Liver (tissue), 9 donors: Measurements from ENCODE around the gene NIT1. TPM values are rescaled to one million over a fixed set of nuclear protein-coding genes. Genes with fewer than 3 reads are reported as not detected.

Source experiments
- DNase-seq: peaks from one replicate; pipeline ENCODE4 v3.0.0-alpha.2; 2017; ENCODE audit warnings: low spot score
- H3K27ac ChIP-seq, 2 donors: one replicate each; pipeline ENCODE4 v1.7.0; 2013; ENCODE audit warnings: inconsistent platforms in 2 of 2, low read length in 2 of 2, control low read depth in 1 of 2, low read depth in 1 of 2, mild to moderate bottlenecking in 1 of 2
- H3K27me3 ChIP-seq, 4 donors: one replicate each; pipeline versions ENCODE4 v1.6.1 to v1.7.0; 2013; ENCODE audit warnings: low read length in 3 of 4, inconsistent platforms in 1 of 4, mild to moderate bottlenecking in 1 of 4, moderate library complexity in 1 of 4; ENCODE audit not compliant: control insufficient read depth in 4 of 4, insufficient read depth in 4 of 4
- H3K36me3 ChIP-seq, 4 donors: one replicate each; pipeline versions ENCODE4 v1.6.1 to v1.7.0; 2013; ENCODE audit warnings: low read length in 3 of 4, mild to moderate bottlenecking in 3 of 4, low read depth in 1 of 4, moderate library complexity in 1 of 4; ENCODE audit not compliant: control insufficient read depth in 4 of 4, insufficient read depth in 3 of 4
- H3K4me1 ChIP-seq, 4 donors: one replicate each; pipeline versions ENCODE4 v1.6.1 to v1.7.0; 2013; ENCODE audit warnings: low read length in 3 of 4, mild to moderate bottlenecking in 3 of 4, moderate library complexity in 1 of 4; ENCODE audit not compliant: control insufficient read depth in 4 of 4, insufficient read depth in 4 of 4
- H3K4me3 ChIP-seq, 3 donors: one replicate each; pipeline versions ENCODE4 v1.6.1 to v1.7.0; 2013; ENCODE audit warnings: low read length in 3 of 3, control low read depth in 1 of 3, low read depth in 1 of 3, mild to moderate bottlenecking in 1 of 3
- H3K9ac ChIP-seq, 2 donors: one replicate each; pipeline ENCODE4 v1.7.0; 2013; ENCODE audit warnings: low read length in 2 of 2, mild to moderate bottlenecking in 2 of 2, moderate library complexity in 2 of 2, control low read depth in 1 of 2, low read depth in 1 of 2
- H3K9me3 ChIP-seq, 4 donors: one replicate each; pipeline versions ENCODE4 v1.6.1 to v1.7.0; 2013; ENCODE audit warnings: low read length in 3 of 4; ENCODE audit not compliant: control insufficient read depth in 4 of 4
- EGR1 ChIP-seq, 2 donors: IDR thresholded peaks; 2 replicates each; pipeline ENCODE4 v1.6.1; 2016 to 2018; ENCODE audit warnings: antibody characterized with exemption in 2 of 2, low read depth in 2 of 2
- FOXA1 ChIP-seq: IDR thresholded peaks from 2 replicates; pipeline ENCODE4 v1.6.1; 2016; ENCODE audit warnings: antibody characterized with exemption
- FOXA2 ChIP-seq: IDR thresholded peaks from 2 replicates; pipeline ENCODE4 v1.6.1; 2016; ENCODE audit warnings: antibody characterized with exemption
- GABPA ChIP-seq, 2 donors: IDR thresholded peaks in 1 of 2; conservative IDR thresholded peaks in 1 of 2; 2 replicates each; pipeline ENCODE4 v1.6.1; 2016; ENCODE audit warnings: antibody characterized with exemption in 2 of 2, mild to moderate bottlenecking in 1 of 2, moderate library complexity in 1 of 2
- HNF4A ChIP-seq, 2 donors: conservative IDR thresholded peaks; 2 replicates each; pipeline ENCODE4 v1.6.1; 2016; ENCODE audit warnings: antibody characterized with exemption in 2 of 2, mild to moderate bottlenecking in 2 of 2
- HNF4G ChIP-seq: IDR thresholded peaks from 2 replicates; pipeline ENCODE4 v1.6.1; 2016; ENCODE audit warnings: antibody characterized with exemption
- JUND ChIP-seq, 2 donors: IDR thresholded peaks; 2 replicates each; pipeline ENCODE4 v1.6.1; 2016; ENCODE audit warnings: antibody characterized with exemption in 2 of 2
- NR2F2 ChIP-seq: IDR thresholded peaks from 2 replicates; pipeline ENCODE4 v1.6.1; 2016; ENCODE audit warnings: antibody characterized with exemption
- RAD21 ChIP-seq, 2 donors: IDR thresholded peaks; 2 replicates each; pipeline ENCODE4 v1.6.1; 2016; ENCODE audit warnings: antibody characterized with exemption in 2 of 2, mild to moderate bottlenecking in 2 of 2
- RXRA ChIP-seq, 2 donors: IDR thresholded peaks; 2 replicates each; pipeline ENCODE4 v1.6.1; 2017 to 2018; ENCODE audit warnings: antibody characterized with exemption in 2 of 2, mild to moderate bottlenecking in 1 of 2
- SP1 ChIP-seq: IDR thresholded peaks from 2 replicates; pipeline ENCODE4 v1.6.1; 2018; ENCODE audit warnings: antibody characterized with exemption, mild to moderate bottlenecking
- TAF1 ChIP-seq: conservative IDR thresholded peaks from 2 replicates; pipeline ENCODE4 v1.6.1; 2016; ENCODE audit warnings: antibody characterized with exemption, mild to moderate bottlenecking
- YY1 ChIP-seq: IDR thresholded peaks from 2 replicates; pipeline ENCODE4 v1.6.1; 2016; ENCODE audit warnings: antibody characterized with exemption, mild to moderate bottlenecking
- WGBS: extraction: QIAGEN DNeasy Blood & Tissue Kit; methylation state at CpG from one replicate; pipeline ENCODE4 v1.1.7; 2013; 5-methylcytosine and 5-hydroxymethylcytosine counted together
- polyA plus RNA-seq, 2 donors: library from polyadenylated mRNA; stranded (reverse) in 1 of 2; unstranded in 1 of 2; fragments of 200-250 nt in 1 of 2; fragments of >200 nt in 1 of 2; fragmentation: Nextera tagmentation in 1 of 2; extraction: Ambion mirVana in 1 of 2; gene quantifications; one replicate each; pipeline versions ENCODE4 v1.2.1 to v1.2.3, GENCODE V29; 2013 to 2015
- total RNA-seq, 2 donors: library from RNA; depleted of rRNA; stranded (reverse); fragments of >200 nt; gene quantifications; one replicate each; pipeline ENCODE4 v1.2.3, GENCODE V29; 2014
- TF ChIP-seq, protein P1 (sequence below): IDR thresholded peaks from 2 replicates; pipeline ENCODE4 v1.6.1; 2016; ENCODE audit warnings: antibody characterized with exemption, mild to moderate bottlenecking
- TF ChIP-seq, protein P2 (sequence below): fragments of 150-350 bp; IDR thresholded peaks from 2 replicates; pipeline ENCODE4 v1.5.1; 2017; ENCODE audit warnings: improper control_type of control experiment, low read depth, low read length; ENCODE audit not compliant: missing input control
- TF ChIP-seq, protein P3 (sequence below): IDR thresholded peaks from 2 replicates; pipeline ENCODE4 v1.6.1; 2016; ENCODE audit warnings: antibody characterized with exemption
- TF ChIP-seq, protein P4 (sequence below): IDR thresholded peaks from 2 replicates; pipeline ENCODE4 v1.6.1; 2016; ENCODE audit warnings: antibody characterized with exemption
- TF ChIP-seq, protein P5 (sequence below): IDR thresholded peaks from 2 replicates; pipeline ENCODE4 v1.6.1; 2016; ENCODE audit warnings: antibody characterized with exemption
- donor health status: healthy.
- donor health status: healthy.
- donor health status: healthy.
- donor health status: healthy.
- donor health status: healthy.

The NIT1 gene
- total and polyA plus RNA-seq, 4 donors = 17.8 to 45.8 (median 39.3) TPM

DNA sequence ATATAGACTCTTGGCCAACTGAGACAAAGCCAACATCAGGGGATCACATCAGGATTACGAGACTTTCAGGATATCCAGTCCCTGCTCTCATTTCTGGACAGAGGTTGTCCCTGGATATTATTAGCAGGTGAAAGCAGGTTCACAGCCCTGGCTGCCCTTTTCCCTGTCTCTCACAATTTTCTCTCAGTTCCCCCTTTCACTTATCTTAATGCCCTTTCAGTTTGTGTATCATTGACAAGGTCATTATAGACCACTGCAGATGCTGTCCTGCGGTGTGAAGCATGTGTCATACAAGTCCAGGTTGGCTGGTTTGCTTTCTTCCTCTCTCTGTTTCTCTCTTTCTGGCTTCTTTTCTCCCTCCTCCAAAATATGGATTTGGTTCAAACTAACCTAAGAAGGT lies 21.9 kb upstream of the NIT1 start:
- H3K4me1 ChIP-seq = peaks cover 2 to 24% (median 11%) of the 10 kb centered on the region in 4 donors
- peaks cover 0 to 13% (median 5%) of the 10 kb centered on the region in 4 donors for H3K36me3 ChIP-seq
- no peak overlapping the region for H3K9ac ChIP-seq
- no peak for DNase-seq
- H3K27ac ChIP-seq = no peak overlapping the region
- no peaks in the 10 kb centered on the region for H3K9me3 ChIP-seq
- TF ChIP-seq, protein P1, sequence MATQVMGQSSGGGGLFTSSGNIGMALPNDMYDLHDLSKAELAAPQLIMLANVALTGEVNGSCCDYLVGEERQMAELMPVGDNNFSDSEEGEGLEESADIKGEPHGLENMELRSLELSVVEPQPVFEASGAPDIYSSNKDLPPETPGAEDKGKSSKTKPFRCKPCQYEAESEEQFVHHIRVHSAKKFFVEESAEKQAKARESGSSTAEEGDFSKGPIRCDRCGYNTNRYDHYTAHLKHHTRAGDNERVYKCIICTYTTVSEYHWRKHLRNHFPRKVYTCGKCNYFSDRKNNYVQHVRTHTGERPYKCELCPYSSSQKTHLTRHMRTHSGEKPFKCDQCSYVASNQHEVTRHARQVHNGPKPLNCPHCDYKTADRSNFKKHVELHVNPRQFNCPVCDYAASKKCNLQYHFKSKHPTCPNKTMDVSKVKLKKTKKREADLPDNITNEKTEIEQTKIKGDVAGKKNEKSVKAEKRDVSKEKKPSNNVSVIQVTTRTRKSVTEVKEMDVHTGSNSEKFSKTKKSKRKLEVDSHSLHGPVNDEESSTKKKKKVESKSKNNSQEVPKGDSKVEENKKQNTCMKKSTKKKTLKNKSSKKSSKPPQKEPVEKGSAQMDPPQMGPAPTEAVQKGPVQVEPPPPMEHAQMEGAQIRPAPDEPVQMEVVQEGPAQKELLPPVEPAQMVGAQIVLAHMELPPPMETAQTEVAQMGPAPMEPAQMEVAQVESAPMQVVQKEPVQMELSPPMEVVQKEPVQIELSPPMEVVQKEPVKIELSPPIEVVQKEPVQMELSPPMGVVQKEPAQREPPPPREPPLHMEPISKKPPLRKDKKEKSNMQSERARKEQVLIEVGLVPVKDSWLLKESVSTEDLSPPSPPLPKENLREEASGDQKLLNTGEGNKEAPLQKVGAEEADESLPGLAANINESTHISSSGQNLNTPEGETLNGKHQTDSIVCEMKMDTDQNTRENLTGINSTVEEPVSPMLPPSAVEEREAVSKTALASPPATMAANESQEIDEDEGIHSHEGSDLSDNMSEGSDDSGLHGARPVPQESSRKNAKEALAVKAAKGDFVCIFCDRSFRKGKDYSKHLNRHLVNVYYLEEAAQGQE = no peak
- TF ChIP-seq, protein P2, sequence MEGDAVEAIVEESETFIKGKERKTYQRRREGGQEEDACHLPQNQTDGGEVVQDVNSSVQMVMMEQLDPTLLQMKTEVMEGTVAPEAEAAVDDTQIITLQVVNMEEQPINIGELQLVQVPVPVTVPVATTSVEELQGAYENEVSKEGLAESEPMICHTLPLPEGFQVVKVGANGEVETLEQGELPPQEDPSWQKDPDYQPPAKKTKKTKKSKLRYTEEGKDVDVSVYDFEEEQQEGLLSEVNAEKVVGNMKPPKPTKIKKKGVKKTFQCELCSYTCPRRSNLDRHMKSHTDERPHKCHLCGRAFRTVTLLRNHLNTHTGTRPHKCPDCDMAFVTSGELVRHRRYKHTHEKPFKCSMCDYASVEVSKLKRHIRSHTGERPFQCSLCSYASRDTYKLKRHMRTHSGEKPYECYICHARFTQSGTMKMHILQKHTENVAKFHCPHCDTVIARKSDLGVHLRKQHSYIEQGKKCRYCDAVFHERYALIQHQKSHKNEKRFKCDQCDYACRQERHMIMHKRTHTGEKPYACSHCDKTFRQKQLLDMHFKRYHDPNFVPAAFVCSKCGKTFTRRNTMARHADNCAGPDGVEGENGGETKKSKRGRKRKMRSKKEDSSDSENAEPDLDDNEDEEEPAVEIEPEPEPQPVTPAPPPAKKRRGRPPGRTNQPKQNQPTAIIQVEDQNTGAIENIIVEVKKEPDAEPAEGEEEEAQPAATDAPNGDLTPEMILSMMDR = no peak
- no peak for TF ChIP-seq TAF1
- TF ChIP-seq HNF4A (conservative IDR thresholded peaks at IDR 0.05) = no peak
- no peak for TF ChIP-seq RXRA (IDR thresholded peaks at IDR 0.05)
- TF ChIP-seq, protein P3, sequence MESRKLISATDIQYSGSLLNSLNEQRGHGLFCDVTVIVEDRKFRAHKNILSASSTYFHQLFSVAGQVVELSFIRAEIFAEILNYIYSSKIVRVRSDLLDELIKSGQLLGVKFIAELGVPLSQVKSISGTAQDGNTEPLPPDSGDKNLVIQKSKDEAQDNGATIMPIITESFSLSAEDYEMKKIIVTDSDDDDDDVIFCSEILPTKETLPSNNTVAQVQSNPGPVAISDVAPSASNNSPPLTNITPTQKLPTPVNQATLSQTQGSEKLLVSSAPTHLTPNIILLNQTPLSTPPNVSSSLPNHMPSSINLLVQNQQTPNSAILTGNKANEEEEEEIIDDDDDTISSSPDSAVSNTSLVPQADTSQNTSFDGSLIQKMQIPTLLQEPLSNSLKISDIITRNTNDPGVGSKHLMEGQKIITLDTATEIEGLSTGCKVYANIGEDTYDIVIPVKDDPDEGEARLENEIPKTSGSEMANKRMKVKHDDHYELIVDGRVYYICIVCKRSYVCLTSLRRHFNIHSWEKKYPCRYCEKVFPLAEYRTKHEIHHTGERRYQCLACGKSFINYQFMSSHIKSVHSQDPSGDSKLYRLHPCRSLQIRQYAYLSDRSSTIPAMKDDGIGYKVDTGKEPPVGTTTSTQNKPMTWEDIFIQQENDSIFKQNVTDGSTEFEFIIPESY = no peak
- no peak for TF ChIP-seq HNF4G
- TF ChIP-seq JUND (IDR thresholded peaks at IDR 0.05) = no peak
- TF ChIP-seq RAD21 (IDR thresholded peaks at IDR 0.05) = no peak
- TF ChIP-seq EGR1 (IDR thresholded peaks at IDR 0.05; ENCODE audit: low read depth in 2 of 2) = no peak
- no peak for TF ChIP-seq NR2F2
- TF ChIP-seq, protein P4, sequence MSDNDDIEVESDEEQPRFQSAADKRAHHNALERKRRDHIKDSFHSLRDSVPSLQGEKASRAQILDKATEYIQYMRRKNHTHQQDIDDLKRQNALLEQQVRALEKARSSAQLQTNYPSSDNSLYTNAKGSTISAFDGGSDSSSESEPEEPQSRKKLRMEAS = no peak
- TF ChIP-seq FOXA1 = no peak
- TF ChIP-seq SP1 = no peak
- no peak for TF ChIP-seq GABPA (IDR thresholded peaks at IDR 0.05 in 1 of 2, conservative IDR thresholded peaks at IDR 0.05 in 1 of 2)
- no peak for TF ChIP-seq YY1
- no peak for TF ChIP-seq FOXA2
- TF ChIP-seq, protein P5, sequence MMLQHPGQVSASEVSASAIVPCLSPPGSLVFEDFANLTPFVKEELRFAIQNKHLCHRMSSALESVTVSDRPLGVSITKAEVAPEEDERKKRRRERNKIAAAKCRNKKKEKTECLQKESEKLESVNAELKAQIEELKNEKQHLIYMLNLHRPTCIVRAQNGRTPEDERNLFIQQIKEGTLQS = no peak
- WGBS = 96% methylated on average over 2 of the region's 2 CpGs
- no peak overlapping the region for H3K4me3 ChIP-seq
- H3K27me3 ChIP-seq = no peaks in the 10 kb centered on the region
